ENCODE measurements around the gene SHISA6.

The SHISA6 gene

GRCh38 chr17:11324021-11324420 is 83.0 kb downstream of the SHISA6 start:
- no peak for TF ChIP-seq TAF1 (IDR thresholded peaks at IDR 0.05; ENCODE audit: low read depth)
- no peak for TF ChIP-seq REST (IDR thresholded peaks at IDR 0.05; ENCODE audit: low read depth)
- TF ChIP-seq NFIC (IDR thresholded peaks at IDR 0.05): no peak
- no peak for TF ChIP-seq FOXM1 (IDR thresholded peaks at IDR 0.05; ENCODE audit: borderline replicate concordance, low read depth)
- TF ChIP-seq EGR1 (IDR thresholded peaks at IDR 0.05): no peak
- no peak for TF ChIP-seq USF1 (IDR thresholded peaks at IDR 0.05)

- TF ChIP-seq EGR1 (IDR thresholded peaks at IDR 0.05) (no peak), MAX (IDR thresholded peaks at IDR 0.05) (no peak), TEAD4 (IDR thresholded peaks at IDR 0.05) (no peak), CEBPB (IDR thresholded peaks at IDR 0.05) (no peak), CREB1 (IDR thresholded peaks at IDR 0.05; ENCODE audit: low read depth) (no peak), ZBTB7A (IDR thresholded peaks at IDR 0.05; ENCODE audit: low read depth) (no peak), YY1 (IDR thresholded peaks at IDR 0.05; ENCODE audit: low read depth) (no peak), EP300 (IDR thresholded peaks at IDR 0.05; ENCODE audit: borderline replicate concordance) (no peak), REST (IDR thresholded peaks at IDR 0.05; ENCODE audit: low read depth) (no peak), TAF1 (IDR thresholded peaks at IDR 0.05; ENCODE audit: low read depth) (no peak), FOXM1 (IDR thresholded peaks at IDR 0.05; ENCODE audit: borderline replicate concordance, low read depth) (no peak), NFIC (IDR thresholded peaks at IDR 0.05) (no peak), USF1 (IDR thresholded peaks at IDR 0.05) (no peak), TCF12 (IDR thresholded peaks at IDR 0.05; ENCODE audit: low read depth) (no peak)
These were observed 83.9 kb downstream of the SHISA6 start for GRCh38 chr17:11324846-11325420.

DNA sequence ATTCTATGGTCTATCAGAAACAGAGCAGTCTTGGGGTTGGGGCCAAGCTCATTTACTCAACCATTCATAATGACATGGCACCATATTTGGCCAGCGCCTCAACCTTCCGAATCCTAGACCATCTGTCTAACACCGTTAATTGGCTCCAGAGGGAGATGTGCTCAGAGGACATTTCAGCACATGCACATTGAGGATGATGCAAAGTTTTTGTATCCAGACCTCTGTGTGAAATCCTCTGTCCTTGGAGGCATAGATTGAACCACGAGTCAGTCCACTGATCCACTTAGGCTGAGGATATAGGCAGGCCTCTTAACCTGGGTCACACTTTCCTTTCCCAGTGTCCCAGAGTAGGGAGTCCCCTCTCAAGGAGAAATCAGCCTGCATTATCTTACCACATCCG is 85.5 kb downstream of the SHISA6 start:
- no peak for TF ChIP-seq TAF1 (IDR thresholded peaks at IDR 0.05; ENCODE audit: low read depth)
- TF ChIP-seq YY1 (IDR thresholded peaks at IDR 0.05; ENCODE audit: low read depth): no peak

GRCh38 chr17:11328770-11329169 is 87.8 kb downstream of the SHISA6 start:
- TF ChIP-seq REST (IDR thresholded peaks at IDR 0.05; ENCODE audit: low read depth) (no peak), ZBTB7A (IDR thresholded peaks at IDR 0.05; ENCODE audit: low read depth) (no peak), RAD21 (IDR thresholded peaks at IDR 0.05; ENCODE audit: low read depth) (no peak), TCF12 (IDR thresholded peaks at IDR 0.05; ENCODE audit: low read depth) (no peak), USF1 (IDR thresholded peaks at IDR 0.05) (no peak), NFIC (IDR thresholded peaks at IDR 0.05) (no peak), FOXM1 (IDR thresholded peaks at IDR 0.05; ENCODE audit: borderline replicate concordance, low read depth) (no peak), TEAD4 (IDR thresholded peaks at IDR 0.05) (no peak), CEBPB (IDR thresholded peaks at IDR 0.05) (no peak), EP300 (IDR thresholded peaks at IDR 0.05; ENCODE audit: borderline replicate concordance) (no peak), TAF1 (IDR thresholded peaks at IDR 0.05; ENCODE audit: low read depth) (no peak), MAX (IDR thresholded peaks at IDR 0.05) (no peak), CREB1 (IDR thresholded peaks at IDR 0.05; ENCODE audit: low read depth) (no peak), EGR1 (IDR thresholded peaks at IDR 0.05) (no peak), YY1 (IDR thresholded peaks at IDR 0.05; ENCODE audit: low read depth) (no peak)

Measured in Ishikawa (cell line).